NCI-H1694 (cell line): Measurements from ENCODE around the gene PLCL2.
"Not testable (repeated sequence)": the region's sequence is repeated elsewhere in the genome, so short reads cannot be mapped to it uniquely, and the experiment has no call there.

Experiments used
- DNase-seq: peaks from one replicate; lab custom pipeline; 2025; lab: John Stamatoyannopoulos, UW

PLCL2 gene

DNA sequence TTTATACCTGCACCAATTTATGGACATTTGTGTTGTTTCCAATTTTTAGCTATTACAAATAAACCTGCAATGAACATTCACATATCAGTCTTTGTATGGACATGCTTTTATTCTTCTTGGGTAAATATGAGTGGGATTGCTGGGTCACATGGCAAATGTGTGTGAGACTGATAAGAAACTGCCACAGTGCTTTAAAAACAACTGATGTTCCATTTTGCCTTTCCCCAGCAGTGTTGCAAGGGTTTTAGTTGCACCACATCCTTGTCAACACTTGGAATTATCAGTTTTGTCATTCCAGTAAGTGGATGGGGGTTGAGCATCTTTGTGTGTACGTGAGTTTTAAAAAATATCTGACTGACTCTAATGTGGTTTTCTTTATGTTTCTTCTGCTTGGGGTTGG is 191.2 kb downstream of the PLCL2 start:
- DNase-seq = no peak

DNA sequence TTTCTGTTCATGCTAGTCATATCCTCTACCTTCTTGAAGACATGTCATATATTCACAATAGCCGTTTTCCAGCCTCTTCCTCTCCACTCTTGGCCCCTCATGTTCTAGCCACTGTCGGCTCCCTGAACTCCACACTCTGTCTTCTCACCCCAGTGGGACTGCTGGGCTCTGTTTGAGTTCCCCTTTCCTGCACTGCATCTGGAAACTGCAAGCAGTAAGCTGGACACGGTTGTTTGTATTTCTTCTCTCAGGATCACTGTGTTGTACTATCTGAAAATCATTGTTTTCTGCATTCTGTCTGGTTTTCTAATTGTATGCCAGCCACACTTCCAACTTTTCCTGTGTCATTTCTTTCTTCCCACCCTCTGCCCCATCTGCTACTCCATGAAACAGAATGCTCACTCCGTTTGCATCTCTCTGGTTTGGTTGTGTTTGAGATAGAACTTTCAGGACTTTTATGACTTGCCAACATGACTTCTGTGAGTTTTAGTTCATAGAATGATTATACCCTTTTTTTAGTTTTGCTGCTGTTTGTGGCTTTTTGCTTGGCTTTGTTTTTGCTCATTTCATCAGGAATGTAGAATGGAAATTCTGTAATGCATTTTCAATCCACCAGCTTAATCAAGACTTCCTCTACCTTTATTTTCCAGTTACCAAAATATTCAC is 192.3 kb downstream of the PLCL2 start:
- no peak for DNase-seq

DNA sequence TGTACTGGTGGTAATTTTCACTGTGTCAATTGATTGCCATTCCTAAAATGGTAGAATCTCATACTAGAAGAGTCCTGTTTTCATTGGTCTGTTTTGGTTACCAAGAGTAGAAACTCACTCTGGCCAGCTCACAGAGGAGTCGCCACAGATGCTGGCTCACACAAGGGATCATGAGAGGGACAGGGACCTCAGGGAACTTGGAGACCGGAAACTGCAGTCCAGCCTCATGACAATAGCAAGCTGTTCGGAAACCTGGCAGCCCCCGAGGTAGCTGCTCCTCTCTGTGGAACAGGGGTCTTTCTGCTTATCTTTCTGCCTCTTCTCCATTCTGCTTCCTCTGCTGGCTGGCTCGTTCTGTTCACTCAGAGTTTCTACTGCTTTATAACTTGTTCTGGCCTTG is 192.9 kb downstream of the PLCL2 start:
- DNase-seq = no peak

DNA sequence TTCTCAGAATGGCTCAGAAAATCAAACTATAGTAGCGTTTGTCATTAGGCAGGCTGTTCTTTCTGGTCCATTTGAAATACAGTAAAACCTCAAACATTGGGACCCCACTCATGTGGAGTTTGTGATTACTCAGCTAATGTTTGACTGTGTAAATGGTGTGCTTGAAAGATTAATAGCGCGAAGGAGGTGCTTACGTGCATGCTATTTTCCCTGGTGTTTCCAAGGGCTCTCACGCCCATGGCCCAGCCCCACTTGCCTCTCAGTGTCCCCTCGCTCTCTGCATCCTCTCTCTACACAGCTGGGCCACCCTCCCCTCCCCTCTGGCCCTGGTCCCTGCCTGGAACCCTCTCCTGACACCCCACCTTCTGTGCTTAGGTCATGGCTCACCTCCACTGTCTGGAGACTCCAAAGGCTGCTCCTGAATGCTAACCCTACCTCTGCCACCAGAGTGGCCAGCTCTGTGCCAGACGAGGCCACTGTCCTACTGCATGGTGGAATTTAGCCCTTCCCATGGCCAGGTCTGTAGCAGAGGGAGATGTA is 194.2 kb downstream of the PLCL2 start:
- DNase-seq = no peak

DNA sequence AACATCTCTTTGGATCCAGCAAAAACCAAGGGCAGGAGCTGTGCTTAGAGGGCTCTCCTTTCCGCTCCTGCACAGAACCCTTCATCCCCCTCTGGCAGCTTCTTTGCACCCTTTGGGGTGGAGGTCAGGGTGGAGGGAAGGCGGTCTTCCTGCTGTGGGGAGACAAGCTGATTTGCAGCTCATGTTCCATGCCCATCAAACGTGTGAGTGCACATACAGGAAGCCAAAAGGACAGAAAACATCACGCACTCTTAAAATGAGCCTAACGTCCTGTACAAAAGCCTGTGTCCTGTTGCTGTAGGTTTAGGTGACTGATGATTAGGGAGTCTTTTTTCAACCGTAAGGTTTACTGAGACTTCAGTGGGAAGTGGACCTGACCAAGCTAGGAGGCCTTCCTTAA is 195.2 kb downstream of the PLCL2 start:
- DNase-seq = no peak

DNA sequence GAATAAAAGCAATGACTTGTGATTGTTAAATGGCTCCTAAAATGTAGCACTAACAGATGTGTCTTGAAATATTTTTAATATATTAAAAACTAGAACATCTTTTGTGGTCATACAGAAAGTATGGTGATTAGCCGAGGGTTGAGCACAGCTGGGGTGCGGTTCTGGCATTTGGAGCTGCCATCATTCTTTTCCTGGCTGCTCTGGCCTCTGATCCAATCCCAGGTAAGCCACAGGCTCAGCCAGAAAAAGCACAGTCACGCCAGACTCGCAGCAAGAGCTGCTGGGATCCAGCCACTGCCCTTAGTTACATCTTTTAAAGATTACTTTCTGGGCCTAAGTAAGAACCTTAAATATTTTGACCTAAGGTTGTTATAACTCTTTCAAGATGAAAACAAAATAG is 196.8 kb downstream of the PLCL2 start:
- no peak for DNase-seq

DNA sequence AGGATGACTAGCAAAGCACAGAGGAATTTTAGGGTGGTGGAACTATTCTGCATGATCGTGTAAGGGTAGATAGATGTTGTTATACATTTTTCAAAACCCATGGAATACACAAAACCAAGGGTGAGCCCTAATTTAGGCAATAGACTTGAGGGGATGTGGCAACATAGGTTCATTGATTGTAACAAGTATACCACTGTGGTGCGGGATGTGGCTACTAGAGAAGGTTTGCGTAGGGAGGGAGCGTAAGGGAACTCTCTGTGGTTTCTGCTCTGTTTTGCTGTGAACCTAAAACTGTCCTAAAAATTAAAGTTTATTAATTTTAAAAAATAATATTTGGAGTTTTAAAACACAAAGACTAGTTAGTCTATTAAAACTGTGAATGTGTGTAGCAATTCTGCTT is 202.8 kb downstream of the PLCL2 start:
- DNase-seq = no peak

DNA sequence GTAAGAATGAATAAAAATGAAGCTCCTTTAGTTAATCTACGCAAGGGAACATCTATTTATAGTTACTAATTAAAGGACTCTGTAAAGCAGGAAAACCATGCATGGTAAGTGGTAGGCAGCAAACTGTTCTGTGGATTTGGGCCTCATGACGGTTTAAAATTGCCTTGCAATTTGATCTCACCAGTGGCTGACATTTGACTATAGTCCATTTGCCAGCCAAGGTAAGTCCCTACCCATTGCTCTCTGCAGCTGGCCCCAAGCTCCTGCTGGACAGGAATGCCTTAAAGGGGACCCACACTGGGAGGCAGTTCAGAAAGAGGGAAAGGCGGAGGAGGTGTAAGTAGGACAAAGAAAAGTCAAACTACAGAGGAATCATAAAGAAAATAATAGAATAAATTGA is 203.3 kb downstream of the PLCL2 start:
- no peak for DNase-seq

DNA sequence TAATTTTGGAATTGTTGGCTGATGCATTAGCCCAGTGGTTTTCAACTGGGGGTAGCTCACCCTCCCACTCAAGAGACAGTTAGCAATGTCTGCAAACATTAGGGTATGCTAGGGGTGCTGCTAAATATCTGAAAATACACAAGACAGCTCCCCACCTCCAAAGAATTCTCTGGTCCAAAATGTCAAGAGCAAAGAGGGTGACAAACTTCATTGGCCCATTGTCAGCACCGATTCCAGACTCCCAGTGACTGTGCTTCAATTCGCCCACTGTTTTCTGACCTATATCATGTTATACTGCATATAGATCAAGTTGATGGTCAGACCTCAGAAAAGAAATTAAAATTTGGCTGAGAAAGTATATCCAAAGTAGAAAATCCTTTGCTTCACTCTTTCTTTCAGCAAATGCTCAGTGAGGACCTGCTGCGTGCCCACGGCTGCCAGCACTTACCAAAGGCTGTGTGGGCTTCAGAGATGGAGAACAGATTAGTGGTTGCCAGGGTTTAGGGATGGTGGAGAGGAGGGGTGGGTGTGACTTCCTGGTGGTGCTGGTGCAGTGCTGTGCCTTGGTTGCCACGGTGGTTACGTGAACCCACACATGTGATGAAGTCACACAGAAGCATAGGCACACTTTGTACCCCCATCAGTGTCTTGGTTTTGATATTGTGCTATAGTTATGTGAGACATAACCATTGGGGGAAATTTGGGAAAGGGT is 204.0 kb downstream of the PLCL2 start:
- DNase-seq = no peak

DNA sequence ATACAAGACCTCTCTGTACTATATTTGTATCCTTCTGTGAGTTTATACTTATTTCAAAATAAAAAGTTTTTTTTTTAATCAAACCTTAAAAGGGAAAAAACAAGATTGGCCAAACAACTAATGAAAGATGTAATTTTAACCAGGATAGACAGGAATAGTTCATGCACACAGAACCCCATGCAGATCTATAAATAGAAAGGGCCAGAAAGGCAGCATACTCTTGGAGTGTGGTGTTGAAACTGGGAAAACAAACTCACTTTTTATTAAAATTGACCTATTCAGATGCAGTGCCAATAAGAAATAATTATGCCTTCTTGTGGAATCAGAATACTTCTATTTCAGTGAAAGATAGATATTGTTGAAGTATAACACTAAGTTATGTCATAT is 204.6 kb downstream of the PLCL2 start:
- no peak for DNase-seq

DNA sequence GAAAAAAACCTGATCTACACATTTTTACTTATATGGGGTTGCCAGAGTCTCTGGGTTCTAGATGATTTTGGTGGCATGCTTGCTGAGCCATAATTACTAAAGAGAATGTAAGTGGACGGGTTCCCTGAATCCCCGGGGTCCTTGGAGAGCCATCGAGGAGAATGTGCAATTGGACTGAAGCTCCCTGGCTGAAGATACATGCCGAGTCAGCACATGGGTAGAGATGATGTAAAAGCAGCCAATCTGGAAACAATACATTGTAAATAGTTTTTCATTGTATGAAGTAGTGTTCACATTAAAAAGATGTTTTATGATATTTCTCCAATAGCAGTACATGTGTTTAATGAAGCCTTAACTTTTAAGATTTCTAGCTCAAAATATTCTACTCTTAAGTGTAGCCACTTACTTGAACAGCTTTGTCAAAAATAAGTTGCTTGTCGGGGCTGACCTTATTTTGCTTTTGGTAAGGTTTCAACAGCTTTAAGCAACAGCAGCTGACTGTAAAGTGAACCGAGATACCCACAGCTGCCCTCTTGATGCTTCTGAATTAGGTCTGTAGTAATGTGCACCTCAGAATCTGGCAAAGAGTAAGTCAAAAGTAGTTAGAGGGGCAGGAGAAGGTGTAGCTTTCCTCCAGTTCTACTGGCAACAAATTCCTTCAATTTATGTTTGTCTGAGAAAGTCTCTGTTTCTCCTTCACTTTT is 205.7 kb downstream of the PLCL2 start:
- DNase-seq = no peak

DNA sequence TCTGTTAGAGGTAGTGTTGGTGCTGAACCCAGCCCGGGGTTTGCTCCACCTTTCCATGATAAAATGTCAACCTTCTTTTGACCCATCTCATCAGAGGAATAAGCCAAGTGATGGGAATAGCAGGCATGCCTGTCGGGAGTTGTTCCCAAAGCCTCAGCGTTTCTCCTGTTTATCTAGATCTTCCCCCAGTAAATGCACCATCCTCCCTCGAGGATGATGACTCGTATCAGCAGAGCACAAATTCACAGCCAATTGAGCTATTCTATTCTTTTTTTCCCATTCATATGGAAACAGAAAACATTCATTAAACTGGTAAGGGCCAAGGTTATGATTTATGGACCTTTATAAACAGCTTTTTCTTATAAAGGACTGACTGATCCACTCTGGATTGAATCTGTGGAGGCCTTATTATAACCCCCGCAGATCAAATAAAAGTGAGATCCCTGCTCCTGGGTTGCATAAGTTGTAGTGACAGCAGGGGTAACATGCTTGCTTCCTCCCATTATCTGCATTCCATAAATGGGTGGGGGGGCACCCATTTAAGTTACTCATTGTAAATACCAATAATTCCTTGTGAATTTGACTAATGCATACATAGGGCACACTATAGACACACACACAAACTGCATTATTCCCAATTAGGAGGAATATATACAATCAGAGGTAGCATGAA is 207.3 kb downstream of the PLCL2 start:
- no peak for DNase-seq

DNA sequence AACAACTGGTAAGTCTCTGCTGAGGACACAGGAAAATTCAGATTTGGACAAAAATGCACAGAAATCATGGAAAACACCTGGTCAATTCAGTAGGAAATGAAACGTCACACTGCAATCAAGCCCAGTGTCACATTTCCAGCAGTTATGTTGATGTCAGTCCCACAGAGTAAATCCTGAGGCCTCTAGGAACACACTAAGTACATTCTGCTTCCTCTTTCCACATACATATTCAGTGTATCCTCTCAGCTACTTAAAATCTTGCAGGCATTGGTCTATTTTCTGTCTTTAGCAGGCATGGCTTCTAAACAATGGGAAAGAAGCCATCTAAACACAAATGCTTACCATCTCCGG is 207.8 kb downstream of the PLCL2 start:
- no peak for DNase-seq

DNA sequence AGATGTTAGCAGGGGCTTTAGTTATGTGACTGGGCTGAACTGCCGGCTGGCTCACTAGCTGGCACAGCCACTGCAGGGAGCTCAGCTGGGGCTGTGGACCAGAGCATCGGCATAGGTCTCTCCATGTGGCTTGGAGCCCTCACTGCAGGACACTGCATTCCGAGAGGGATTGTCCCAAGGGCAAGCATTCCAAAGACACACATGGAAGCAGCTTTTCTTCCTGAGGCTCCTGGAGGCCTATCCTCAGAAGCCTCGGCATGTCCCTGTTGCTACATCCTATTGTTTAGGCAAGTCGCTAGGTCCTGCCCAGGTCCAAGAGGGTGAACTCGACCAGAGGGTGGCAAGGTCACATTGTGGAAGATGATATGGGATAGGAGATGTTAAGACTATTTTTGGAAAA is 209.8 kb downstream of the PLCL2 start:
- no peak for DNase-seq

DNA sequence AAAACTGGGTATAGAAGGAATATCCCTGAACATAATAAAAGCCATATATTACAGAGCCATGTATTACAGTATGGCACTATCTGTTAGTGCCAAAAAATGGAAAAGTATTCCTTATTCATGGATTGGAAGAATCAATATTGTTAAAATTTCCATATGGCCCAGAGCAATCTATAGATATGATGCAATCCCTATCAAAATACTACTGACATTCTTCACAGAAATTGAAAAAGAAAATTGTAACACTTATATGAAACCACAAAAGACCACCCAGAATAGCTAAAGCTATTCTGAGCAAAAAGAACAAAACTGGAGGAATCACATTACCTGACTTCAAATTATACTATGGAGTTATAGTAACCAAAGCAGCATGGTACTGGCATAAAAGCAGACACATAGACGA is 218.8 kb downstream of the PLCL2 start:
- DNase-seq = no peak

DNA sequence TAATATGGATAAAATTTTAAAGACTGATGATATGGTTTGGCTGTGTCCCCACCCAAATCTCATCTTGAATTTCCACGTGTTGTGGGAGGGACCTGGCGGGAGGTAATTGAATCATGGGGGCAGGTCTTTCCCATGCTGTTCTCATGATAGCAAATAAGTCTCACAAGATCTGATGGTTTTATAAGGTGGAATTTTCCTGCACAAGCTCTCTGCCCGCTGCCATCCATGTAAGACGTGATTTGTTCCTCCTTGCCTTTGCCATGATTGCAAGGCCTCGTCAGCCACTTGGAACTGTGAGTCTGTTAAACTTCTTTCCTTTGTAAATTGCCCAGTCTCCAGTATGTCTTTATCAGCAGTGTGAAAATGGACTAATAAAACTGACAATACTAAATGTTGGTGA is 222.0 kb downstream of the PLCL2 start:
- not testable (repeated sequence) for DNase-seq

DNA sequence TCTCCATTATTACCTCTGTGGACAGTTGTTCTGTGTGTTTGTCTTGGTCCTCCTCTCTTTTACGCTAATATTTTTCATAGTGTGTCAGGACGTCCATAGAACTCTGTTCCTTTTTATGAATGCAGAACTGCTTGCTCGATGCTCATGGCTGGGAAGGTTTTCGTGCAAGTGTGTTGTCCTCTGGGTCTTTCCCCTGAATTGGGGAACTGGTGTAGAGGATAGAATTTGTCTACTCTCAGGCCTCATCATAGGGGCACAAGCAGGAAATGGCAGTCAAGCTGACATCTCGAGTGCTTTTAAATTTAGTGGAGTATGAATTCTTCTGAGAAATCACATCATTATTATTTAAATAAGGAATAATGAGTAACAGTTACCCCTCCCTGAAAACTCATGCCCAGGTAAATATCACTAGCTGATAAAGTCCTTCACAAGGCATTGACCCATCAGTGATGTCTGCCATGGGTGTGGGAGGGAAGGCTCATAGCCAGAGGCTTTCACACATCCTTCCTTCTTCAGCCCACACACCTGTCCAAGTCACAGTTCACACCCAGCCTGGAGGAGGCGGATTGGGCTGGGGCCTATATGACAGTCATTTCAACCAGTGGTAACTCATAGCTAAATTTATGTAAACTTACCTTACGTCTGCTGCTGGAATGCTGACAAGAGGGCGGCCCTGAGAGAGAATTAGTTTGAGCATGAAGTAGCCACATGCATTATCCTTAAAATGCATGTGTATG is 226.1 kb downstream of the PLCL2 start:
- DNase-seq = no peak

DNA sequence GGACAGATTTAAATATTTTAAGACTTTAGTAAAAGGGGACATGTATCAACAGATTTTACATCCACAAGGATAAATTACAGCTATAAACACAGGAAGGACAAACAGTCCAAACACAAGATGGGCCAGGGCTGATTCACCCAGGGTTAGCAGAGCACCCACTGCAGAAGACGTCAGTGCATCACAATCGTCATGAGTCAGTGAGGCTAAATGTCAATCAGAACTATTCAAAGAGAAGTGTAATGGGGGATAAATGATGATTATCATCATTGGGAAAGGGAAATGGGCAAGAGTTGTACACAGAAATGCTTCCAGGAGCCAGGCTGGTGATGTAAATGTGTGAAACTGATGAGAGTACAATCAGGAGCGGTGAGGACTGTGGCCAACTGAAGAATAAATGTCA is 226.8 kb downstream of the PLCL2 start:
- no peak for DNase-seq

DNA sequence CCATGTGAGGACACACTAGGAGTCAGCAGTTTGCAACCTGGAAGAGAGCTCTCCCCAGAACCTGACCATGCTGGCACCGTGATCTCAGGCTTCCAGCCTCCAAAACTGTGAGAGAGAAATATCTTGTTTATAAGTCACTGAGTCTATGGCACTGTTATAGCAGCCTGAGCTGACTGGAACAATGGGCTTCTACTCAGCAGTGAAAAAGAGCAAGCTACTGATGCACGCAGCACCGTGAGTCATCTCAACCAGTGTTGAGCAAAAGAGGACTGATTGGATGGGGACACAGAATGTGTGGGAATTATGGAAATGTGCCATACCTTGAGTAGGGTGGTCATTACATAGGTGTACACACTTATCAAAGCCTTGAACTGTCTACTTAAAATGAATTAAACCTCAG is 230.4 kb downstream of the PLCL2 start:
- no peak for DNase-seq

DNA sequence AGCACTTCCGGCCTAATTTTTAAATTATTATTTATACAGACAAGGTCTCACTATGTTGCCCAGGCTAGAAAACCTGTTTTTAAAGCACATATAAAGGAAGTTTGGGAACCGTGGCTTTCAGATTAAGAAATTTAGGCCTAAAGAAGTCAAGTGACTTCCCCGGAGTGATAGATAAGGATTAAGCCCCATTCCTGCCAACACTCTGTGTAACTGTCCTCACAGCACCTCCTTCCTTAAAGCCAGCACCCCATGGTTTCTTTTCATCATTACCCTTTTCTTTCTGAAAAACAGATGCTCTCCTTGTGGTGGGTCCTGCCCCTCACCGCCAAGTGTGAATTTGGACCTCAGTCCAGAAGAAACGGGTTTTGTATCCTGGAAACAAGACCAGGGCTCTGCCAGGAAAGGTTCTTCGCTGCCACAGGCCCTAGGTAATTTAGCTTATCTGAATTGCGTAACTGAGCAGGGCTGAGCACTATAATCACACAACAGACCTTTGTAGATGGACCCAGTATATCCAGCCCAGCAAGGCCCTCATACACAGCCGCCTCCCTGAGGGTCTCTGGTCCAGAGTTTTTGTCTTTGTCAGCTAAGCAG is 231.3 kb downstream of the PLCL2 start:
- DNase-seq = no peak

DNA sequence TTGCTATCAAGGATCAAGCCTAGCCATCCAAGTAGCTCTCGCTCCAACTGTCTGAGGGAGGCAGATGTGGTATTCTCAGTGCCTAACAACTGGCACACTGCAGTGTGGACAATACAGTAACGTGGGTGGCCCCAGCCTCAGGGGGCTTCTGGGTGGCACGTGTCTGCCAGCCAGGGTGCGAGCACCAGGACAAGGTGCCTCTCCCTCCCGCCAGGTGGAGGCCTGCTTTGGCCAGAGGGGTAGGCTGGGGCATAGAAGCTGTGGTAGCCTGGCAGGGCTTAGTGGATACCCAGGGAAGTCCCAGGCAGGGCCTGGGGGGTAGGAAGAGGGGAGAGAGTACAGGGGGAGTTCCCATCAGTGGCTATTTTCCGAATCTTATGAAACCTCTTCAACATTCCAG is 234.0 kb downstream of the PLCL2 start:
- DNase-seq = no peak
